ENCODE measurements around the gene PPARG.

- TF ChIP-seq CREB1 (IDR thresholded peaks at IDR 0.05): no peak
- no peak for TF ChIP-seq CREB1 (CRISPR knock-in tag; IDR thresholded peaks at IDR 0.05)
- no peak for TF ChIP-seq IKZF5 (CRISPR knock-in tag; IDR thresholded peaks at IDR 0.05)
- no peak for TF ChIP-seq SIX4 (CRISPR knock-in tag; IDR thresholded peaks at IDR 0.05)
- no peak for TF ChIP-seq ZBTB46 (CRISPR knock-in tag; IDR thresholded peaks at IDR 0.05; ENCODE audit: borderline replicate concordance)
- TF ChIP-seq YY1 (IDR thresholded peaks at IDR 0.05; ENCODE audit: insufficient read depth, insufficient replicate concordance, low read depth, low read length): no peak
- no peak for TF ChIP-seq NFATC3 (CRISPR knock-in tag; IDR thresholded peaks at IDR 0.05)
- TF ChIP-seq IKZF1 (IDR thresholded peaks at IDR 0.05): no peak
- no peak for TF ChIP-seq ARID3A (IDR thresholded peaks at IDR 0.05; ENCODE audit: low read depth, low read length)
- no peak for TF ChIP-seq CBX5 (CRISPR knock-in tag; IDR thresholded peaks at IDR 0.05; ENCODE audit: borderline replicate concordance)
- TF ChIP-seq CEBPB (IDR thresholded peaks at IDR 0.05; ENCODE audit: borderline replicate concordance, low read depth, low read length): no peak
- TF ChIP-seq THAP11 (CRISPR knock-in tag; IDR thresholded peaks at IDR 0.05): no peak
- TF ChIP-seq ATF3 (CRISPR knock-in tag; IDR thresholded peaks at IDR 0.05): no peak
These were observed 12.6 kb downstream of the PPARG start for GRCh38 chr3:12301513-12301912.

Measured in HepG2 (cell line).